ENCODE measurements around the gene MALRD1.

Gene MALRD1

GRCh38 chr10:19212590-19212989, 164.0 kb downstream of the MALRD1 start:
- no peak for TF ChIP-seq CTCF (IDR thresholded peaks at IDR 0.05; ENCODE audit: low read length)
- TF ChIP-seq EZH2 (IDR thresholded peaks at IDR 0.05; ENCODE audit: borderline replicate concordance, low read length), result no peak

GRCh38 chr10:19221216-19221615, 172.6 kb downstream of the MALRD1 start:
- Histone ChIP-seq H3K79me2 (ENCODE audit: insufficient read depth, low read length) (no peaks in the 10 kb centered on the region), H3K36me3 (ENCODE audit: insufficient read depth, low read length) (no peaks in the 10 kb centered on the region), H2AFZ (ENCODE audit: low read length) (no peak overlapping the region), H3K4me2 (ENCODE audit: low read length) (no peak overlapping the region), H3K27ac (ENCODE audit: low read depth, low read length, poor library complexity, severe bottlenecking) (no peak overlapping the region), H3K4me3 (ENCODE audit: low read depth, low read length, poor library complexity, severe bottlenecking) (no peak overlapping the region), H4K20me1 (ENCODE audit: insufficient read depth, low read length) (no peaks in the 10 kb centered on the region), H3K4me1 (ENCODE audit: insufficient read depth, low read length, severe bottlenecking) (no peaks in the 10 kb centered on the region), H3F3A (ENCODE audit: insufficient read depth, low read length) (no peaks in the 10 kb centered on the region), H3K9me2 (ENCODE audit: low read depth, low read length) (no peaks in the 10 kb centered on the region), H3K9ac (ENCODE audit: low read length) (no peak overlapping the region), H3K9me3 (ENCODE audit: low read length) (no peaks in the 10 kb centered on the region), H3K27me3 (ENCODE audit: insufficient read depth, low read length) (no peaks in the 10 kb centered on the region)
- TF ChIP-seq CTCF (IDR thresholded peaks at IDR 0.05; ENCODE audit: low read length) (no peak), EZH2 (IDR thresholded peaks at IDR 0.05; ENCODE audit: borderline replicate concordance, low read length) (no peak)

More at GRCh38 chr10:19212590-19212989, 164.0 kb downstream of the MALRD1 start:
- Histone ChIP-seq H3K9me3 (ENCODE audit: low read length) (no peaks in the 10 kb centered on the region), H3K27me3 (ENCODE audit: insufficient read depth, low read length) (no peaks in the 10 kb centered on the region), H3K4me1 (ENCODE audit: insufficient read depth, low read length, severe bottlenecking) (no peaks in the 10 kb centered on the region), H3K79me2 (ENCODE audit: insufficient read depth, low read length) (no peaks in the 10 kb centered on the region), H3K9me2 (ENCODE audit: low read depth, low read length) (no peaks in the 10 kb centered on the region), H3F3A (ENCODE audit: insufficient read depth, low read length) (no peaks in the 10 kb centered on the region), H4K20me1 (ENCODE audit: insufficient read depth, low read length) (no peaks in the 10 kb centered on the region), H3K4me2 (ENCODE audit: low read length) (no peak overlapping the region), H3K36me3 (ENCODE audit: insufficient read depth, low read length) (no peaks in the 10 kb centered on the region), H2AFZ (ENCODE audit: low read length) (no peak overlapping the region), H3K9ac (ENCODE audit: low read length) (no peak overlapping the region), H3K27ac (ENCODE audit: low read depth, low read length, poor library complexity, severe bottlenecking) (no peak overlapping the region), H3K4me3 (ENCODE audit: low read depth, low read length, poor library complexity, severe bottlenecking) (no peak overlapping the region)

- Histone ChIP-seq H4K20me1 (ENCODE audit: insufficient read depth, low read length) (no peaks in the 10 kb centered on the region), H3K27me3 (ENCODE audit: insufficient read depth, low read length) (no peaks in the 10 kb centered on the region), H3K4me2 (ENCODE audit: low read length) (no peak overlapping the region), H3F3A (ENCODE audit: insufficient read depth, low read length) (no peaks in the 10 kb centered on the region), H3K36me3 (ENCODE audit: insufficient read depth, low read length) (no peaks in the 10 kb centered on the region), H3K9ac (ENCODE audit: low read length) (no peak overlapping the region), H3K79me2 (ENCODE audit: insufficient read depth, low read length) (no peaks in the 10 kb centered on the region), H3K27ac (ENCODE audit: low read depth, low read length, poor library complexity, severe bottlenecking) (no peak overlapping the region), H3K9me3 (ENCODE audit: low read length) (no peaks in the 10 kb centered on the region), H2AFZ (ENCODE audit: low read length) (no peak overlapping the region), H3K4me1 (ENCODE audit: insufficient read depth, low read length, severe bottlenecking) (no peaks in the 10 kb centered on the region), H3K9me2 (ENCODE audit: low read depth, low read length) (no peaks in the 10 kb centered on the region), H3K4me3 (ENCODE audit: low read depth, low read length, poor library complexity, severe bottlenecking) (no peak overlapping the region)
- TF ChIP-seq CTCF (IDR thresholded peaks at IDR 0.05; ENCODE audit: low read length) (no peak), EZH2 (IDR thresholded peaks at IDR 0.05; ENCODE audit: borderline replicate concordance, low read length) (no peak)
Observed at GRCh38 chr10:19226025-19226424, 177.4 kb downstream of the MALRD1 start.

All from OCI-LY1 (cell line).